ENCODE results near the gene CCDC120. TPM values are rescaled to one million over a fixed set of nuclear protein-coding genes. Genes with fewer than 3 reads are reported as not detected.
A peak's percentile ranks its signal among the peaks of the same experiment; 100 is the strongest.

CCDC120 gene
- total and polyA plus RNA-seq, 9 of the 15 experiments (the other 6 are each of a cell fraction or from before 2014, with no cell fraction given) = 0.13 to 3.6 (median 0.54) TPM

- TF ChIP-seq PHF8 (IDR thresholded peaks at IDR 0.05; ENCODE audit: borderline replicate concordance, low read length) (peak; percentile 74; the same call in 1 of the 2 replicates), HIVEP1 (CRISPR knock-in tag; IDR thresholded peaks at IDR 0.05) (no peak), ZNF212 (CRISPR knock-in tag; IDR thresholded peaks at IDR 0.05) (no peak), RAD51 (IDR thresholded peaks at IDR 0.05; ENCODE audit: borderline replicate concordance, low read depth) (no peak), NR4A1 (CRISPR knock-in tag; IDR thresholded peaks at IDR 0.05) (no peak), NR4A1 (tag; IDR thresholded peaks at IDR 0.05) (peak; percentile 59; the same call in 1 of the 2 replicates), ZNF232 (CRISPR knock-in tag; IDR thresholded peaks at IDR 0.05) (peak; percentile 71; the same call in 1 of the 2 replicates), NCOA2 (IDR thresholded peaks at IDR 0.05; ENCODE audit: partially characterized antibody in 2 of 2) (no peak), SIX5 (IDR thresholded peaks at IDR 0.05; ENCODE audit: borderline replicate concordance in 1 of 2, insufficient read depth in 1 of 2, low read depth in 1 of 2, low read length in 2 of 2) (no peak), FOXK2 (conservative IDR thresholded peaks at IDR 0.05 in 1 of 2, IDR thresholded peaks at IDR 0.05 in 1 of 2; ENCODE audit: low read depth in 2 of 2) (peak; percentile 99 to 100), ARID3A (IDR thresholded peaks at IDR 0.05; ENCODE audit: borderline replicate concordance, low read depth, low read length) (no peak), KLF6 (CRISPR knock-in tag; IDR thresholded peaks at IDR 0.05; ENCODE audit: borderline replicate concordance) (no peak), NEUROD1 (IDR thresholded peaks at IDR 0.05; ENCODE audit: borderline replicate concordance, low read depth, low read length, partially characterized antibody) (peak; percentile 25), ZBED1 (IDR thresholded peaks at IDR 0.05) (0 out of 2 replicates have a peak, but pooled peaks have one; percentile 54), PYGO2 (tag; IDR thresholded peaks at IDR 0.05) (no peak), E2F3 (CRISPR knock-in tag; IDR thresholded peaks at IDR 0.05) (0 out of 2 replicates have a peak, but pooled peaks have one; percentile 56), MTA1 (IDR thresholded peaks at IDR 0.05; ENCODE audit: borderline replicate concordance) (peak; percentile 39; the same call in 1 of the 2 replicates), ZC3H11A (IDR thresholded peaks at IDR 0.05; ENCODE audit: low read depth, low read length) (no peak), CC2D1A (IDR thresholded peaks at IDR 0.05) (no peak), SIRT6 (IDR thresholded peaks at IDR 0.05; ENCODE audit: low read depth, low read length) (no peak), STAT5B (CRISPR knock-in tag; IDR thresholded peaks at IDR 0.05) (no peak), PTBP1 (IDR thresholded peaks at IDR 0.05; ENCODE audit: low read depth, low read length) (no peak)
- TF ChIP-seq, protein P1, sequence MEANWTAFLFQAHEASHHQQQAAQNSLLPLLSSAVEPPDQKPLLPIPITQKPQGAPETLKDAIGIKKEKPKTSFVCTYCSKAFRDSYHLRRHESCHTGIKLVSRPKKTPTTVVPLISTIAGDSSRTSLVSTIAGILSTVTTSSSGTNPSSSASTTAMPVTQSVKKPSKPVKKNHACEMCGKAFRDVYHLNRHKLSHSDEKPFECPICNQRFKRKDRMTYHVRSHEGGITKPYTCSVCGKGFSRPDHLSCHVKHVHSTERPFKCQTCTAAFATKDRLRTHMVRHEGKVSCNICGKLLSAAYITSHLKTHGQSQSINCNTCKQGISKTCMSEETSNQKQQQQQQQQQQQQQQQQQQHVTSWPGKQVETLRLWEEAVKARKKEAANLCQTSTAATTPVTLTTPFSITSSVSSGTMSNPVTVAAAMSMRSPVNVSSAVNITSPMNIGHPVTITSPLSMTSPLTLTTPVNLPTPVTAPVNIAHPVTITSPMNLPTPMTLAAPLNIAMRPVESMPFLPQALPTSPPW (CRISPR knock-in tag; IDR thresholded peaks at IDR 0.05) = peak; percentile 77
- TF ChIP-seq, protein P2, sequence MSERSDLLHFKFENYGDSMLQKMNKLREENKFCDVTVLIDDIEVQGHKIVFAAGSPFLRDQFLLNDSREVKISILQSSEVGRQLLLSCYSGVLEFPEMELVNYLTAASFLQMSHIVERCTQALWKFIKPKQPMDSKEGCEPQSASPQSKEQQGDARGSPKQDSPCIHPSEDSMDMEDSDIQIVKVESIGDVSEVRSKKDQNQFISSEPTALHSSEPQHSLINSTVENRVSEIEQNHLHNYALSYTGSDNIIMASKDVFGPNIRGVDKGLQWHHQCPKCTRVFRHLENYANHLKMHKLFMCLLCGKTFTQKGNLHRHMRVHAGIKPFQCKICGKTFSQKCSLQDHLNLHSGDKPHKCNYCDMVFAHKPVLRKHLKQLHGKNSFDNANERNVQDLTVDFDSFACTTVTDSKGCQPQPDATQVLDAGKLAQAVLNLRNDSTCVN (CRISPR knock-in tag; IDR thresholded peaks at IDR 0.05) = no peak
These were observed 21.0 kb downstream of the CCDC120 start, which contains the start of gene WDR45 (continued) for GRCh38 chrX:49079489-49080428.
